ENCODE data around the gene AGBL1. TPM values are rescaled to one million over a fixed set of nuclear protein-coding genes. Genes with fewer than 3 reads are reported as not detected.
A peak's percentile ranks its signal among the peaks of the same experiment; 100 is the strongest.

Gene AGBL1
- total and polyA plus RNA-seq, 8 donors, result under 0.01 to 0.18 TPM; not detected in 6

GRCh38 chr15:86300390-86301125, 220.9 kb downstream of the AGBL1 start:
- H3K4me1 ChIP-seq, result no peaks in the 10 kb centered on the region
- WGBS, 5 donors, result 61 to 76% (median 65%) methylated on average over 4 of the region's 4 CpGs

GRCh38 chr15:86311568-86312280, 232.1 kb downstream of the AGBL1 start:
- peaks cover 0 to 6% (median 3%) of the 10 kb centered on the region in 4 donors for H3K9me3 ChIP-seq
- no peaks in the 10 kb centered on the region for H3K4me1 ChIP-seq
- H3K36me3 ChIP-seq, result no peaks in the 10 kb centered on the region
- WGBS, 5 donors, result 82 to 85% (median 82%) methylated on average over 9 of the region's 9 CpGs
- H3K4me3 ChIP-seq, result no peak overlapping the region
- H3K27ac ChIP-seq, result no peak overlapping the region
- intact Hi-C loops (cut with DNase I; ENCODE audit: low total_unique reads), result no loop called here
- H3K27me3 ChIP-seq, result peaks cover 0 to 6% (median 0%) of the 10 kb centered on the region in 3 donors
- DNase-seq, result no peak
- no peak for TF ChIP-seq EP300 (IDR thresholded peaks at IDR 0.05)
- TF ChIP-seq POLR2AphosphoS5 (IDR thresholded peaks at IDR 0.05), result no peak
- no peak for TF ChIP-seq POLR2A (IDR thresholded peaks at IDR 0.05)
- no peak for TF ChIP-seq CTCF (IDR thresholded peaks at IDR 0.05)

More at GRCh38 chr15:86300390-86301125, 220.9 kb downstream of the AGBL1 start:
- Histone ChIP-seq H3K9me3 (no peaks in the 10 kb centered on the region), H3K27ac (no peak overlapping the region), H3K27me3 (no peaks in the 10 kb centered on the region), H3K36me3 (no peaks in the 10 kb centered on the region), H3K4me3 (no peak overlapping the region)
- no peak for DNase-seq
- no peak for TF ChIP-seq POLR2AphosphoS5 (IDR thresholded peaks at IDR 0.05)
- TF ChIP-seq CTCF (IDR thresholded peaks at IDR 0.05), result no peak
- no peak for TF ChIP-seq POLR2A (IDR thresholded peaks at IDR 0.05)
- no peak for TF ChIP-seq EP300 (IDR thresholded peaks at IDR 0.05)
- intact Hi-C loops (cut with DNase I; ENCODE audit: low total_unique reads), result no loop called here

GRCh38 chr15:86312486-86312885, 232.8 kb downstream of the AGBL1 start:
- no peak overlapping the region for H3K27ac ChIP-seq
- intact Hi-C loops (cut with DNase I; ENCODE audit: low total_unique reads), result no loop called here
- no peaks in the 10 kb centered on the region for H3K36me3 ChIP-seq
- no peak overlapping the region for H3K4me3 ChIP-seq
- TF ChIP-seq CTCF (IDR thresholded peaks at IDR 0.05), result no peak
- TF ChIP-seq EP300 (IDR thresholded peaks at IDR 0.05), result no peak
- no peak for TF ChIP-seq POLR2AphosphoS5 (IDR thresholded peaks at IDR 0.05)
- TF ChIP-seq POLR2A (IDR thresholded peaks at IDR 0.05), result no peak
- DNase-seq, result no peak
- 56 to 70% (median 63%) methylated on average over 4 of the region's 4 CpGs for WGBS, 5 donors
- peaks cover 0 to 6% (median 0%) of the 10 kb centered on the region in 3 donors for H3K27me3 ChIP-seq
- H3K9me3 ChIP-seq, result peaks cover 0 to 6% (median 3%) of the 10 kb centered on the region in 4 donors
- H3K4me1 ChIP-seq, result no peaks in the 10 kb centered on the region

GRCh38 chr15:86316216-86316615, 236.5 kb downstream of the AGBL1 start:
- WGBS, 5 donors, result 50 to 77% (median 68%) methylated on average over 8 of the region's 8 CpGs
- H3K27ac ChIP-seq, result peak overlapping the region in 2 of 5 donors; percentile 17 to 25

More at GRCh38 chr15:86316216-86316615, 236.5 kb downstream of the AGBL1 start:
- no peak for TF ChIP-seq POLR2AphosphoS5 (IDR thresholded peaks at IDR 0.05)
- TF ChIP-seq POLR2A (IDR thresholded peaks at IDR 0.05), result no peak
- TF ChIP-seq EP300 (IDR thresholded peaks at IDR 0.05), result no peak
- no peak for TF ChIP-seq CTCF (IDR thresholded peaks at IDR 0.05)
- H3K9me3 ChIP-seq, result no peaks in the 10 kb centered on the region
- H3K4me3 ChIP-seq, result no peak overlapping the region
- H3K4me1 ChIP-seq, result no peaks in the 10 kb centered on the region
- DNase-seq, result no peak
- H3K27me3 ChIP-seq, result peaks cover 0 to 6% (median 0%) of the 10 kb centered on the region in 3 donors
- no peaks in the 10 kb centered on the region for H3K36me3 ChIP-seq
- intact Hi-C loops (cut with DNase I; ENCODE audit: low total_unique reads), result no loop called here
